ENCODE data around the gene C4BPA. TPM values are rescaled to one million over a fixed set of nuclear protein-coding genes. Genes with fewer than 3 reads are reported as not detected.

Gene C4BPA
- 1 to 10 TPM in 1 of 4 donors, under 1 TPM in 2, not detected in 1; 0.07 to 2.4 (median 0.22) TPM for polyA plus RNA-seq
- long read RNA-seq, donor 1 = 0 reads
- long read RNA-seq, donor 2 = 0 reads
- long read RNA-seq, donor 3 = 0 reads
- long read RNA-seq, donor 4 = 0 reads
- long read RNA-seq, donor 5 = 0 reads
- long read RNA-seq, donor 6 = 0 reads
- long read RNA-seq, donor 7 = 0 reads
- long read RNA-seq, donor 8 = 0 reads
- long read RNA-seq, donor 9 = 0 reads
- long read RNA-seq, donor 10 = 0 reads

DNA sequence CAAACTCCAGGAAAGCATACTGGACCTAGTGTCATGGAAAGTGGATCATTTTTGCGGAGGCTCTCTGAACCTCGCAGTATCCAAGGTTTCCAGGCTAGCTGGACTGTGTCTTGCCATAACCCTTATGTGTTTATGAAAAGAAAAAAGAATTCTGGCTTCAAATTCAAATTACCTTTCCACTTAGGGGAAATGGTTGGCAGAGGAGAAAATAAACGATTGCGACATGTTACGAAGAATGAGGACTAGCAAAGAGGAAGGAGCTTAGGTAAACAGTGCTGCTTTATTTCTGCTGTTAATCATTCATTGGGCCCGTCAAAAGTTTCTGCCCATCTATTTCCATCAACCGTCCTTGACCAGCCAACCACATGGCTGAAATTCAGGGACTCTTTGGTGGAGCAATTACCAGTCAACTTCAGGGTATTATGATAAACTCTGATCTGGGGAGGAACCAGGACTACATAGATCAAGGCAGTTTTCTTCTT, at the start of gene C4BPA:
Gene C4BPA (plus strand): TSS at position 342 of the 482 bp plus-strand sequence. CDS start 8,793 bp downstream, outside the sequence.
- Histone ChIP-seq H3K27me3 (ENCODE audit: control insufficient read depth in 3 of 3, insufficient read depth in 3 of 3, low read length in 3 of 3) (no peaks in the 10 kb centered on the region), H3K27ac (ENCODE audit: low read depth in 1 of 3, low read length in 2 of 3) (no peak within 1 kb of the TSS), H3K9me3 (ENCODE audit: control insufficient read depth in 2 of 2, insufficient read depth in 1 of 2, low read depth in 1 of 2, low read length in 1 of 2) (no peaks in the 10 kb centered on the region), H3K4me1 (ENCODE audit: control insufficient read depth in 3 of 3, insufficient read depth in 2 of 3, low read depth in 1 of 3, low read length in 2 of 3) (no peaks in the 10 kb centered on the region), H3K36me3 (ENCODE audit: control insufficient read depth in 3 of 3, insufficient read depth in 2 of 3, low read depth in 1 of 3, low read length in 3 of 3) (no peaks in the 10 kb centered on the region), H3K4me3 (ENCODE audit: low read depth in 1 of 3, low read length in 3 of 3) (no peak within 1 kb of the TSS)
- FAIRE-seq (no peak), DNase-seq (peak; percentile 13 to 22)
- WGBS, 3 donors = 58 to 75% (median 62%) methylated on average over 7 of the region's 7 CpGs

DNA sequence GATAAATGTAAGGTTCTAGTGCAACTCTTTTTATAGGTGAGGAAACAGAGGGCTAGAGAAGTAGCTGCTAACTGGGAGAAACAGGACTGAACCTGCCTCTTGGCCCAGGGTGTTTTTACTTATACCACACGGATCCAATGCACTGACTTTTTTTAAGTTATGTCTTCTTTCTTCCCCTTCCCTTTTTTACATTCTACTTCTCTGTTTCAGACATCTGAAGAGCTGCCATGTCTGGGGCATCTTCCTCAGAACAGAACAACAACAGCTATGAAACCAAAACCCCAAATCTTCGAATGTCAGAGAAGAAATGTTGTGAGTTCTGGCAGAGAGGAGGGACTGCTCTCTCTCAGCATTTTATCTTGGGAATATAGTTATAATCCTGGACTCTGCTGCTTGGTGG, 49.5 kb upstream of the C4BPA start:
- WGBS, 3 donors = 27 to 34% (median 28%) methylated on average over 2 of the region's 2 CpGs
- H3K27me3 ChIP-seq (ENCODE audit: control insufficient read depth in 3 of 3, insufficient read depth in 3 of 3, low read length in 3 of 3) = no peaks in the 10 kb centered on the region
- FAIRE-seq = no peak
- H3K36me3 ChIP-seq (ENCODE audit: control insufficient read depth in 3 of 3, insufficient read depth in 2 of 3, low read depth in 1 of 3, low read length in 3 of 3) = peaks cover 0 to 8% (median 0%) of the 10 kb centered on the region in 3 donors
- DNase-seq = no peak
- peak overlapping the region in 1 of 3 donors; percentile 77 for H3K4me3 ChIP-seq (ENCODE audit: low read depth in 1 of 3, low read length in 3 of 3)
- H3K27ac ChIP-seq (ENCODE audit: low read depth in 1 of 3, low read length in 2 of 3) = peak overlapping the region; percentile 60 to 91 (median 65)
- H3K9me3 ChIP-seq (ENCODE audit: control insufficient read depth in 2 of 2, insufficient read depth in 1 of 2, low read depth in 1 of 2, low read length in 1 of 2) = no peaks in the 10 kb centered on the region
- H3K4me1 ChIP-seq (ENCODE audit: control insufficient read depth in 3 of 3, insufficient read depth in 2 of 3, low read depth in 1 of 3, low read length in 2 of 3) = peaks cover 1 to 50% (median 8%) of the 10 kb centered on the region in 3 donors

DNA sequence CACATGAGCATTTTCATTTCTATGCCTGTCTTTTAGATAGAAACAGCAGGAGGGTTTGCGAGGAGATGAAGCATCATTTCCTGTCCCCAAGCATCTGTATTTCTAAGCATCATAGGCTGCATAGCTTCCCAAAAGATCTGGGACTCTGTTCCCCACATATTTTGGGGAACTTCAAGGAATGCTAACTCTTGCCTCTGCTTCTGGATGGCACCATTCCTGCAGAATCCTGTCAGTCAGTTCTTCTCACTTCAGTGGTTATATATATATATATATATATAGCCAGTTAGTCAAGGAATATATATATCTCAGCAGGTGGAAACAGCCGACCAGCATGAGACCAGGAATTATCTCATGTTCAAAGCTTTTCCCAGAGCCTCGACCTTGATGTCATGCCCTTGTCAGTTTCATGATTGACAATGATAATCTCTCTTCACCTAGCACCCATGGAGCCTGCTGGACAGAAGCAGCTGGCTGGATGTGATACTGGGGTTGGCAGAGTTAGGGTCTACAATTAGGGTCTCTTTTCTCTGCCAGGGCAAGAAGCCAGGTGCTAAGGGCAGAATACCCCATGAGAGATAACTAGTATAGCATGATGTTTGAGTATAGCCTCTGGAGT, 48.5 kb upstream of the C4BPA start:
- Histone ChIP-seq H3K9me3 (ENCODE audit: control insufficient read depth in 2 of 2, insufficient read depth in 1 of 2, low read depth in 1 of 2, low read length in 1 of 2) (no peaks in the 10 kb centered on the region), H3K4me1 (ENCODE audit: control insufficient read depth in 3 of 3, insufficient read depth in 2 of 3, low read depth in 1 of 3, low read length in 2 of 3) (peaks cover 1 to 50% (median 8%) of the 10 kb centered on the region in 3 donors), H3K27ac (ENCODE audit: low read depth in 1 of 3, low read length in 2 of 3) (peak overlapping the region; percentile 60 to 91 (median 91)), H3K36me3 (ENCODE audit: control insufficient read depth in 3 of 3, insufficient read depth in 2 of 3, low read depth in 1 of 3, low read length in 3 of 3) (peaks cover 0 to 17% (median 2%) of the 10 kb centered on the region in 3 donors), H3K27me3 (ENCODE audit: control insufficient read depth in 3 of 3, insufficient read depth in 3 of 3, low read length in 3 of 3) (no peaks in the 10 kb centered on the region), H3K4me3 (ENCODE audit: low read depth in 1 of 3, low read length in 3 of 3) (peak overlapping the region in 1 of 3 donors; percentile 77)
- 35 to 62% (median 36%) methylated on average over 3 of the region's 3 CpGs for WGBS, 3 donors
- DNase-seq (peak in 1 of 2 donors; percentile 31), FAIRE-seq (no peak)

GRCh38 chr1:207056673-207057072, 47.4 kb upstream of the C4BPA start:
- Histone ChIP-seq H3K36me3 (ENCODE audit: control insufficient read depth in 3 of 3, insufficient read depth in 2 of 3, low read depth in 1 of 3, low read length in 3 of 3) (peaks cover 0 to 23% (median 6%) of the 10 kb centered on the region in 3 donors), H3K27me3 (ENCODE audit: control insufficient read depth in 3 of 3, insufficient read depth in 3 of 3, low read length in 3 of 3) (no peaks in the 10 kb centered on the region), H3K4me1 (ENCODE audit: control insufficient read depth in 3 of 3, insufficient read depth in 2 of 3, low read depth in 1 of 3, low read length in 2 of 3) (peaks cover 1 to 46% (median 8%) of the 10 kb centered on the region in 3 donors), H3K4me3 (ENCODE audit: low read depth in 1 of 3, low read length in 3 of 3) (peak overlapping the region in 2 of 3 donors; percentile 9 to 31), H3K27ac (ENCODE audit: low read depth in 1 of 3, low read length in 2 of 3) (peak overlapping the region; percentile 91 to 95 (median 91)), H3K9me3 (ENCODE audit: control insufficient read depth in 2 of 2, insufficient read depth in 1 of 2, low read depth in 1 of 2, low read length in 1 of 2) (no peaks in the 10 kb centered on the region)
- WGBS, 3 donors = 17 to 59% (median 34%) methylated on average over 6 of the region's 6 CpGs
- DNase-seq = peak; percentile 91 to 96
- no peak for FAIRE-seq

- Histone ChIP-seq H3K36me3 (ENCODE audit: control insufficient read depth in 3 of 3, insufficient read depth in 2 of 3, low read depth in 1 of 3, low read length in 3 of 3) (peaks cover 0 to 37% (median 17%) of the 10 kb centered on the region in 3 donors), H3K27me3 (ENCODE audit: control insufficient read depth in 3 of 3, insufficient read depth in 3 of 3, low read length in 3 of 3) (no peaks in the 10 kb centered on the region), H3K4me1 (ENCODE audit: control insufficient read depth in 3 of 3, insufficient read depth in 2 of 3, low read depth in 1 of 3, low read length in 2 of 3) (peaks cover 0 to 37% (median 3%) of the 10 kb centered on the region in 3 donors), H3K9me3 (ENCODE audit: control insufficient read depth in 2 of 2, insufficient read depth in 1 of 2, low read depth in 1 of 2, low read length in 1 of 2) (no peaks in the 10 kb centered on the region), H3K4me3 (ENCODE audit: low read depth in 1 of 3, low read length in 3 of 3) (no peak overlapping the region), H3K27ac (ENCODE audit: low read depth in 1 of 3, low read length in 2 of 3) (no peak overlapping the region)
- FAIRE-seq = no peak
- WGBS, 3 donors = 84 to 92% (median 87%) methylated on average over 4 of the region's 4 CpGs
- DNase-seq = no peak
These were observed 45.8 kb upstream of the C4BPA start for GRCh38 chr1:207058252-207058651.

GRCh38 chr1:207058878-207059867, 44.9 kb upstream of the C4BPA start:
- DNase-seq (no peak), FAIRE-seq (no peak)
- H3K27me3 ChIP-seq (ENCODE audit: control insufficient read depth in 3 of 3, insufficient read depth in 3 of 3, low read length in 3 of 3) = no peaks in the 10 kb centered on the region
- no peak overlapping the region for H3K4me3 ChIP-seq (ENCODE audit: low read depth in 1 of 3, low read length in 3 of 3)
- no peaks in the 10 kb centered on the region for H3K9me3 ChIP-seq (ENCODE audit: control insufficient read depth in 2 of 2, insufficient read depth in 1 of 2, low read depth in 1 of 2, low read length in 1 of 2)
- WGBS, 3 donors = 81 to 90% (median 88%) methylated on average over 6 of the region's 6 CpGs
- peaks cover 0 to 41% (median 3%) of the 10 kb centered on the region in 3 donors for H3K4me1 ChIP-seq (ENCODE audit: control insufficient read depth in 3 of 3, insufficient read depth in 2 of 3, low read depth in 1 of 3, low read length in 2 of 3)
- H3K27ac ChIP-seq (ENCODE audit: low read depth in 1 of 3, low read length in 2 of 3) = no peak overlapping the region
- peaks cover 8 to 43% (median 23%) of the 10 kb centered on the region in 3 donors for H3K36me3 ChIP-seq (ENCODE audit: control insufficient read depth in 3 of 3, insufficient read depth in 2 of 3, low read depth in 1 of 3, low read length in 3 of 3)

GRCh38 chr1:207059881-207060280, 44.2 kb upstream of the C4BPA start:
- H3K9me3 ChIP-seq (ENCODE audit: control insufficient read depth in 2 of 2, insufficient read depth in 1 of 2, low read depth in 1 of 2, low read length in 1 of 2) = no peaks in the 10 kb centered on the region
- peaks cover 0 to 41% (median 3%) of the 10 kb centered on the region in 3 donors for H3K4me1 ChIP-seq (ENCODE audit: control insufficient read depth in 3 of 3, insufficient read depth in 2 of 3, low read depth in 1 of 3, low read length in 2 of 3)
- peaks cover 14 to 49% (median 23%) of the 10 kb centered on the region in 3 donors for H3K36me3 ChIP-seq (ENCODE audit: control insufficient read depth in 3 of 3, insufficient read depth in 2 of 3, low read depth in 1 of 3, low read length in 3 of 3)
- FAIRE-seq (no peak), DNase-seq (no peak)
- H3K27ac ChIP-seq (ENCODE audit: low read depth in 1 of 3, low read length in 2 of 3) = no peak overlapping the region
- H3K4me3 ChIP-seq (ENCODE audit: low read depth in 1 of 3, low read length in 3 of 3) = no peak overlapping the region
- WGBS, 3 donors = 73 to 89% (median 79%) methylated on average over 4 of the region's 4 CpGs
- H3K27me3 ChIP-seq (ENCODE audit: control insufficient read depth in 3 of 3, insufficient read depth in 3 of 3, low read length in 3 of 3) = no peaks in the 10 kb centered on the region

GRCh38 chr1:207060596-207060995, 43.4 kb upstream of the C4BPA start:
- Histone ChIP-seq H3K27me3 (ENCODE audit: control insufficient read depth in 3 of 3, insufficient read depth in 3 of 3, low read length in 3 of 3) (no peaks in the 10 kb centered on the region), H3K27ac (ENCODE audit: low read depth in 1 of 3, low read length in 2 of 3) (no peak overlapping the region), H3K36me3 (ENCODE audit: control insufficient read depth in 3 of 3, insufficient read depth in 2 of 3, low read depth in 1 of 3, low read length in 3 of 3) (peaks cover 14 to 53% (median 24%) of the 10 kb centered on the region in 3 donors), H3K4me3 (ENCODE audit: low read depth in 1 of 3, low read length in 3 of 3) (no peak overlapping the region), H3K9me3 (ENCODE audit: control insufficient read depth in 2 of 2, insufficient read depth in 1 of 2, low read depth in 1 of 2, low read length in 1 of 2) (no peaks in the 10 kb centered on the region), H3K4me1 (ENCODE audit: control insufficient read depth in 3 of 3, insufficient read depth in 2 of 3, low read depth in 1 of 3, low read length in 2 of 3) (peaks cover 0 to 40% (median under 1%) of the 10 kb centered on the region in 3 donors)
- DNase-seq (no peak), FAIRE-seq (no peak)
- WGBS, 3 donors = 69 to 82% (median 77%) methylated on average over 3 of the region's 3 CpGs
